ENCODE measurements around the gene RUVBL1.
A peak's percentile ranks its signal among the peaks of the same experiment; 100 is the strongest.

Gene RUVBL1

DNA sequence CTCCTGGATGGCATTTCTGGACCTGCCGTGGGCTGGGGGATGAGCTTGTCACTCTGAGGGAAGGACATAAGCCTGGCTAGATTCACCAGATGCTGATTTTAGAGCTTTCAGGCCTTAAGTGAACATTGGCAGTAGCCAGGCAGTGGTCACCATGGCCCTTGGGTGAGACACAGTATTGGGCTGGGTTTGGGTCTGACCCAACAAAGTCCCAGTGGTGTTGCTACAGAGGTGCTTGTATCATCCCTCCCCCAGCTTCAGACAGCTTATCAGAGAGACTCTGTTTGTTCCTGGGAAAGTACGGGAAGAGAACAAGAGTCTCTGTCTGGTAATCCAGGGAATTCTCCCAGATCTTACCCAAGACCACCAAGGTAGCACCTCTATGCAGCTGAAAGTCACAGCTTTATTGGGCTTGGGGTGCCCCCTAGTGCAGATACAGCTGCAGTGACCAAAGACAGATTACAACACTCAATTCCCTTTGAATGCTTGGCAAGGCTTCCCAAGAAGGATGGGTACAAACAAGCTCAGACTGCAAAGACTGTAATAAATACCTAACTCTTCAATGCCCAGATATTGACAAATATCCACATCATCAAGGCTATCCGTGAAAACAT lies 9.8 kb upstream of the RUVBL1 start:
- DNase-seq (ENCODE audit: low read depth in 1 of 2, low spot score in 1 of 2), result no peak

DNA sequence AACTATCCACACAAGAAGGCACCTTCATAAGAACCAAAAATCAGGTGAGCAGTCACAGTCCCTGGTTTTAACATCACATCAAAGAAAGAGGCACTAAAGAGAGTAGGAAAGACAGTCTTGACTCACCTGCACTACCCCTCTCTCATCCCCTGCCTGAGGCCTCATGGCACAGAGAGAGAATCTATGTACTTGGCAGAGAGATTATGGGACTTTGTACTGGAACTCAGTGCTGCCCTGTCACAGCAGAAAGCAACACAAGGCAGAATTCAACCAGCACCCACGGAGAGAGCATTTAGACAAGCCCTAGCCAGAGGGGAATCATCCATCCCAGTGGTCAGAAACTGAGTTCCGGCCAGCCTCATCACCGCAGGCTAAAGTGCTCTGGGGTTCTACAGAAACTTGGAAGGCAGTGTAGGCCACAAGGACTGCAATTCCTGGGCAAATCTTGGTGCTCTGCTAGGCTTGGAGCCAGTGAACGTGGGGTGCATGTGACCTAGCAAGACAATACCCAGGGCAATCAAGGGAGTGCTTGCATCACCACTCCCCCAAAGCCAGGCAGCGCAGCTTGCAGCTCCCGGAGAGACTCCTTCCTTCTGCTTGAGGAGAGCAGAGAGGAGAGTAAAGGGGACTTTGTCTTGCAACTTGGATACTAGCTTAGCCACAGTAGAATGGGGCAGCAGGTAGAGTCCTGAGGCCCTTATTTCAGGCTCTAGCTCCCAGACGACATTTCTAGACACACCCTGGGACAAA lies 8.5 kb upstream of the RUVBL1 start:
- no peak for DNase-seq (ENCODE audit: low read depth in 1 of 2, low spot score in 1 of 2)

- no peak for DNase-seq (ENCODE audit: low read depth in 1 of 2, low spot score in 1 of 2)
Measured at GRCh38 chr3:128128251-128128650, 4.6 kb upstream of the RUVBL1 start.

DNA sequence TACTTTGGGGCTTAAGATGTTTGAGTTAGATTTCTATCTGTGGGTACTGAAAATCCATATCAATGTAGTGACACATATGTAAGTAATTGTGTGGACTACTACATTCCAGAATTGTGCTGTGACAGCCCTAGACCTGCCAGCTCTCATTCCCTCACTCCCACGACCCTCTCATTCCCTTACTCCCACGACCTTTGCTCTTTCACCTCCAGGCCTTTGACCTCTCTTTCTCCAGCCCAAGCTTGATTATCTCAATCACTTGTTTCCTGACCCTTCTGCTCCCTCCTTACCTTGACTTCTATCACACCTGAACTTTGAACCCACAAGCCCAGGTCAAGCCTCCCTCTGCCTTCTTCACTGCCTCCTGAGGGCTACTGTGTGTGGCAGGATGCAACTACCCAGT lies 3.6 kb upstream of the RUVBL1 start:
- DNase-seq (ENCODE audit: low read depth in 1 of 2, low spot score in 1 of 2), result no peak

DNA sequence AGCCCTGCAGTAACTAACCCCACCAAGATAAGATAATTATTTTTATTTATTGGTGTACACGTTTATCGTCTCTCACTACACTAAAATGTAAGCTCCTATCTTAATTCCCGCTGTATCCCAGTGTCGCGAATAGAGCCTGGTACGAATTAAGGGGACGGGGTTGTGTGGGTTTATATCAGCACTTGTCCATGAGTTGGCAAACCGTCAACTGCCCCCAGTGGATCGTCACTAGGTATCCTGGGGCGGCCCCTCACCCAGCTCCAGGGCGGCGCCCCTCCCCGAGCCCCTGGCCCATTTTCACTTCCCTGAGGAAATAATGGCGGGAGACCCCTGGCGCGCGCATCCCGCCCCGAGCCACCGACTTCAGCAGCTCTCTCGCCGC lies 465 bp downstream of the RUVBL1 start:
- no peak for DNase-seq (ENCODE audit: low read depth in 1 of 2, low spot score in 1 of 2)

GRCh38 chr3:128122013-128122412 lies 1.6 kb downstream of the RUVBL1 start:
- no peak for DNase-seq (ENCODE audit: low read depth in 1 of 2, low spot score in 1 of 2)

GRCh38 chr3:128113817-128114794 lies 9.5 kb downstream of the RUVBL1 start:
- DNase-seq (ENCODE audit: low read depth in 1 of 2, low spot score in 1 of 2), result no peak

GRCh38 chr3:128112357-128112968 lies 11.1 kb downstream of the RUVBL1 start:
- peak in 1 of 2 donors; percentile 28 for DNase-seq (ENCODE audit: low read depth in 1 of 2, low spot score in 1 of 2)

GRCh38 chr3:128111147-128111546 lies 12.5 kb downstream of the RUVBL1 start:
- DNase-seq (ENCODE audit: low read depth in 1 of 2, low spot score in 1 of 2), result no peak

DNA sequence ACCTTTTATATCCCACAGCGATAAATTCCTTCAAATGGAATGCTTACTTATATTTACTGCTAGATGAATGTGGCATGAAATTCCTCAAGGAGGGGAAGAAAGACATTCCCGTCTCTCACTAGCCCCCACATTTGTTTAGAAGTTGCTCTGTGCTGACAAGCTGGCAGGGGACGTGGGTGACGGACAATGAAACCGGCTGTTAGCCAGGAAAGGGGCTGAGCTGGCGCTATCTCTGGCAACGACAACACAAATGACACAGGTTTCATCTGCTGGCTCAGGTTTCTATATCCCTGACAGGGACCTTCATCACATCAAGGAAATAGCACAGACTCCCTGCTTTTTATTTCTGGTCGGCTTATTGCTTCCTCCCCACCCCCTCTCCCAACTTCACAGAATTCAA lies 15.8 kb downstream of the RUVBL1 start:
- no peak for DNase-seq (ENCODE audit: low read depth in 1 of 2, low spot score in 1 of 2)

DNA sequence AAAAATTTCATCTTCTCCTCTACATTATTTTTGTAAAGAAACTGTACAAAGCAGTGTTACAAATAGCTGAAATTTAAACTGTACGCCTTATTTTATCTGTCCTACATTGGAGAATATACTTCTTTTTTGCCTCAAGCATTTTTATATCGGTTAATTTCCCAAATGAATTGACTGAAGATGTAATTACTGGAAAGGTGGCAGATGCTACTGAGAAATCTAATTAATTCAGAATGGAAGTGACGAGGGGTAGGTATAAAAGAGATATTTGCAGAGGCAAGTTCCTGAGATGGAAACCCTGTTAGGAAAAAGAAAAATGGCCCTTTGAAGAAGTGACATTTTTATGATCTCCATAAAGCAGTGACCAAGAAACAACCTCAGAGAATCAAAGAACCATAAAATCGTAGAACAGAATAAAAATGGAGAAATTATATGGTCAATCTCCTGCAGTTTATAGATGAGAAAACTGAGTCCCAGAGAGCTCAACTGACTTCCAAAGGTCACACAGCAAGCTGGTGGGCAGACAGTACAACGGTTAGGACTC lies 20.4 kb downstream of the RUVBL1 start:
- DNase-seq (ENCODE audit: low read depth in 1 of 2, low spot score in 1 of 2), result no peak

DNA sequence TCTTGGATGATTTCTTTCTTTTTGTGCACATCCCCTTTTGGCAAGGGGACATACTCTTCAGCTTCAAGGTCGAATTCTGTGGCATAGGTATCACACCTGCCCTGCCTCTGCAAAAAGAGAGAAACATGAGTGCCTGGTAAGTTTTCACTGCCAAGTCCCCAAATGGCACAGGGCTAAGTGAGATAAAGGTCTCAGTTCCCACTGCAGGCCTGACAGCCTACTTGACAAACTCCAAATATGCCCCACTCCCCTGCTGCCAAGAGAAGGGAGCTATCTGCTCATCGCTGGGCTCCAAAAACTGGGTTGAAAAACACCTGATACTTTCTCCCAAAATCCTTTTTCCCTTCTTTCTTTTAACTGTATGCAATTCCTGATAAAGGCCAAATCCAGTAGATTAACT lies 23.0 kb downstream of the RUVBL1 start:
- no peak for DNase-seq (ENCODE audit: low read depth in 1 of 2, low spot score in 1 of 2)

- no peak for DNase-seq (ENCODE audit: low read depth in 1 of 2, low spot score in 1 of 2)
Measured at GRCh38 chr3:128100161-128100560, 23.5 kb downstream of the RUVBL1 start.

DNA sequence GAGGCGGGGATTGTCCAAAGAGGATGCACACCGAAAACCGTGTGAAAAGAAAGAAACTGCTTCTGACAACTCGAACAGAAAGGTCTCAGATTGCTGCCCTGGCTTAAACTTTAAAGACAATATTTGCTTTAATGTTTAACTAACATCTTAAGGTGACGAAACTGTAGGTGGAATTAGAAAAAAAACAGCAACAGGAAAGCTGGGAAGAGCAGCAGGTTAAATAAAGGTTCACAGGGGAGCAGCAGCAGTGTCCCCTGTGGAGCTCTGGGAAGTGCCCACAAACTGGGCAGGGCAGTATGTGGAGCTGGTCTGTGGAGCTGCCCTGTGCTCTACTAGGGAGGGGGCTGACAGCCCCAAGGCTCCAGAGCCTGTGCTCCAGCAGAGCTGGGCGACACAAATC lies 25.4 kb downstream of the RUVBL1 start:
- DNase-seq (ENCODE audit: low read depth in 1 of 2, low spot score in 1 of 2), result no peak

DNA sequence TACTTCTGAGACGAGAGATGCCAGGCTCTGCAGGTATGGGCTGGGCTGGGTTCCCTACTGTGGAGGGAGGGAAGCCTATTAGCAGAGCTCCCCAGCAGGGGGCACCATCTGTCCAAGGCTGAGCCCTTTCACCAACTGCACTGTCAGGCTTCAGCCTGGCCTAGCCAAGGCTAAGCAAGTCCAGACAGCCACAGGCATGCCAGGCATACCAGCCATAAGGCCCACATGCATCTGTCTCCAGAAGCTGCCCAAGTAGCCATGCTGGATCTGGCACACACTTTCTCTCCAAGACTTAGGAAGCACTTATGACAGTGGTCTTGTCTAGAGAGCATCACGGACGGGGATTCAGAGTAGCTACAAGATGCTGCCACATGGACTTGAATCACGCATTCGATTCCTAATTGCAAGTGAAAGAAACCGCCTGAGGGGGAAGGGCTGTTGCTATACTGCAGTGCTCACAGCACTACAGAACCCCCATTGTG lies 28.3 kb downstream of the RUVBL1 start:
- DNase-seq (ENCODE audit: low read depth in 1 of 2, low spot score in 1 of 2), result peak; percentile 52 to 69

- DNase-seq (ENCODE audit: low read depth in 1 of 2, low spot score in 1 of 2), result no peak
Measured at GRCh38 chr3:128094295-128095151, 29.1 kb downstream of the RUVBL1 start.

GRCh38 chr3:128091586-128091985 lies 32.0 kb downstream of the RUVBL1 start:
- no peak for DNase-seq (ENCODE audit: low read depth in 1 of 2, low spot score in 1 of 2)

DNA sequence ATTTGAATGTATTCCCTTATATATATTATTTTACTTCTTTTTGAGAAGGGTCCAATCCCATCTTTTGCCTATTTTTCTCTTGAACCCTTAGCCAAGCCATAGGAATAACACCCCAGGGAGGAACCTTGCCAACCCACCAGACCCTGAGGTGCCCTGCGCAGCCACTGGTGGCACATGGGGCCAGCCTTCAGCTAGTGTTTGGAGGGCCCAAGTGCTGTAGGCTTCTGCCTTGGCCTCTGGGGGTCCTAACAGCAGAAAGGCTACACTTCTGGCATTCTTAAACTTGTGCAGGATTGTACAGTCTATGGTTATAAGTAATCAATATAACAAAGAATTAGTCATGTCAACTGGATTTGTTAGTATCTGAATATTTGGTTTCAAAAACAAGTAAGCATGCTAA lies 34.5 kb downstream of the RUVBL1 start:
- no peak for DNase-seq (ENCODE audit: low read depth in 1 of 2, low spot score in 1 of 2)

GRCh38 chr3:128084675-128085021 lies 39.0 kb downstream of the RUVBL1 start:
- DNase-seq (ENCODE audit: low read depth in 1 of 2, low spot score in 1 of 2), result no peak

- no peak for DNase-seq (ENCODE audit: low read depth in 1 of 2, low spot score in 1 of 2)
Measured at GRCh38 chr3:128083980-128084674, 39.5 kb downstream of the RUVBL1 start.
